Measurements from ENCODE around the gene POU6F2.

POU6F2 gene

GRCh38 chr7:39446546-39446945 is 468.8 kb downstream of the POU6F2 start:
- no peak for DNase-seq (ENCODE audit: low read depth)

- no peak for DNase-seq (ENCODE audit: low read depth)
Observed at GRCh38 chr7:39451901-39452300, 474.2 kb downstream of the POU6F2 start.

DNA sequence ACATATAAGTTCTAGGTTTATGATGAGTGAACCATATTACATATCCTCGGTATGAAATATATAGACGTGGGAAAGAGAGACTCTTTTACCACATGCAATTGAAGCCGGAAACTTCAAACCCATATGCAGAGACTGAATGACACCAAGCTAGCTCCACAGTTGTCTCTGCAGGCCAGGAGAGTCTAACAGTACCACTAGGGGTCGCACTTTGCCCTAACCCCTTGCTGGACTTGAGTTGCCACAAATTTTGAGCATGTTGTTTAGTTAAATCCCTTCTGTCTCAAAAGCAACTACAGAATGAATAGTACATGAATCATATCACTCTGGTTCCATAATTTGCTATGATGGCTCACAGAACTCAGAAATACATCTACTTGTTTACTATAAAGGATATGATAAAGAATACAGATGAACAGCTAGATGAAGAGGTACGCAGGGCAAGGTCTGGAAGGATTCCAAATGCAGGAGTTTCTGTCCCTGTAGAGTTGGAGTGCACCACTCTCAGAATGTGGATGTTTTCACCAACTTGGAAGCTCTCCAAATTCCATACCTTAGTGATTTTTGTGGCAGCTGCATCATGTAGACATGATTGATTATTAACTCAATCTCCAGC is 476.1 kb downstream of the POU6F2 start:
- peak; percentile 35 for DNase-seq (ENCODE audit: low read depth)

GRCh38 chr7:39458061-39458745 is 480.5 kb downstream of the POU6F2 start:
- no peak for DNase-seq (ENCODE audit: low read depth)

DNA sequence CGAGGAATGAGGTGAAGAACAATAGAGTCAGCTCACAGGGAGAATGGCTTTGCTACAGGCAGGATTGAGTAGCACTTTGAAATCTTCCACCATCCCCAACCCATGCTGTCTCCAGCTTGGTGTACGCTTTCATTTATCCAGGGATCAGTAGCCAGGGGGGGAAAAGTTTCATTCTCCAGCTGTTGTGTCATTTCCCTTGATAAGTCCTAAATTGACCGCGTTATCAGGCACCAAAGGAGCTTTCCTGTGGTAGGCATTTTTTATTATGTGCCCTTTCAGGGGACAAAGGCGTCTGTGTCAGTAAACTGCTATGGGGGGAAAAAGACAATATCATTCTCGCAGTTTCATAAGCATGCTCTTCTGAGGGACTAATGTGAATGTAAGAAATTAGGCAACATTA is 481.9 kb downstream of the POU6F2 start:
- no peak for DNase-seq (ENCODE audit: low read depth)

- DNase-seq (ENCODE audit: low read depth) = no peak
Observed at GRCh38 chr7:39460486-39460885, 482.8 kb downstream of the POU6F2 start.

DNA sequence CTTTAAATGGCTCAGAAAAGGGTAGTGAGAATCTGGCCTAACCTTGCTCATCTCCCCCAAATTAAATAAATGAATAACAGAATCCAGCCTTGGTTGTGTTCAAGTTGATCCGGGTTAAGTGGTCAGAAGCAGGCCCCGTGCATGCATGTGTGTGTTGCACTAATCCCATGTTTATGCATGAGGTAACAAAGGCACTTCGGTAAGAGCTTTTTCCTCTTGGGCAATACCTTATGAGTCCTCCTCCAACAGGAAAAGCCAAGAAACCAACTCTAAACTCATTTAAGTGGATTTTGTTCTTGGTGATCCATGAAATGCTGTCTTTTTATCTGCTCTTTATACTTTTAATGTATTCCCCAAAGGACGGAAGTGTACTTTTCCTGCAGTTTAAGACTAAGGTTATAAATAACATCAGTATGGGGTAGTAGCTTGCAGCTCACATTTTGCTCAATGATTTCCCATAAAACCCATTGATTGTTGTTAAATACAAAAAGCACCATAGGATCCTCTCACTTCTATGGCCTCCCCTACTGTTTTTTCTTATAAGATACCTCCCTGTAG is 483.6 kb downstream of the POU6F2 start:
- no peak for DNase-seq (ENCODE audit: low read depth)

DNA sequence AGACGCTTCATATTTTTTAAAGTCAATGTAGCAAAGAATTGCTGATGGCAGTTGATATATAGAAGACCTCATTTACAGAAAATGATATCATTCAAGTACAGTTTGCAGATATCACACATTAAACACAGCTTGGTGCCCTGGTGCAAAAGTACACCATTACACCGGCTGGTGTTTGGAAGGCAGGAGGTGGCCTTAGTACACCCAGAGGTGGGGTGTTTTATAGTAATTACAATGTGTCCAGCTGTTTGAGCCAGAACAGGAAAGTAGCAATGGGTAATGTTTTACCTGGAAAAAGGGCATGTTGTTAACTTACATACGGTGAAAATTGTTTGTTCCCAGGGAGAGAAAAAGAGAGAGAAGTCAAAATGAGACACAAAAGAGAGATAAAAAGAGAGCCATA is 485.5 kb downstream of the POU6F2 start:
- DNase-seq (ENCODE audit: low read depth) = no peak

GRCh38 chr7:39464350-39465054 is 486.8 kb downstream of the POU6F2 start:
- no peak for DNase-seq (ENCODE audit: low read depth)

DNA sequence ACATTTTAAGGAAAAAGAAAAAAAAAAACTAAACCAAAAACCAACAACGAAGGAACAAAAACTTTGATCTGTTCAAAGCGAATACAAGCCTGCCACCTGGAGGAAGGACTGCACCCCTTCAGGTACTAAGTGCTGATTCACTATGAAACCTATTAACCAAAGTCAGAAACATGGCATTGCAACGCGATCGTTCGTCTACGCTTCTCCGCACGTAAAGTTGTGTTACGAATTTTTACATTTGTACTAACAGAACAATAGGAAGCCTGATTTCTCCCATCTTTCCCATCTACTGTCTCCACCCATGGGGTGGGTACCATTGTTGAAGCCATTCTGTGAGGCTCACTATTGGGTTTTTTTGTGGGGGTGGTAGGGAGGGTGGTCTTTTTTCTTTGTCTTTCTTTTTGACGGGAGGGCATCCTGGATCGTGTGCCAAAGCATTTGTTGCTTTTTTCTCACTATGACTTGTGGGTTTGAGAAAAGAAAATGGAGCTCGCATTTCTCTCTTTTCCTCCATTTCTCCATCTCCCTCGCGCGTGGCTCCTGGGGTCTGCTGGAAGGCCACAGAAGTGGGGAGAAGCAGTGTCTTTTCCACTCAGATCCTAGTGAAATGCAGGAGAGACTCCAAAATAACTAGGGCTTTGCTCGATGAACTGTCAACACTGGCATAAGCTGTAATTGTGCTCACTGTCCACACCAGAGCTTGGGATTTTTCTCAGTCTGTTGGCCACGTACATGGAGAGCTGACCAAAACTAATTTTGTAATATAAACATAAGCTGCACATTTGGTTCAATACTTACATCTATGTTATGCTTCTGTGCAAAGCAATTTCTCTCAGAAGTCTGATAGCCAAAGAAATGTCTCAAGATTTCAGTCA is 487.6 kb downstream of the POU6F2 start:
- DNase-seq (ENCODE audit: low read depth) = no peak

- no peak for DNase-seq (ENCODE audit: low read depth)
Observed at GRCh38 chr7:39468261-39468660, 490.6 kb downstream of the POU6F2 start.

- no peak for DNase-seq (ENCODE audit: low read depth)
Observed at GRCh38 chr7:39468808-39469374, 491.2 kb downstream of the POU6F2 start.

DNA sequence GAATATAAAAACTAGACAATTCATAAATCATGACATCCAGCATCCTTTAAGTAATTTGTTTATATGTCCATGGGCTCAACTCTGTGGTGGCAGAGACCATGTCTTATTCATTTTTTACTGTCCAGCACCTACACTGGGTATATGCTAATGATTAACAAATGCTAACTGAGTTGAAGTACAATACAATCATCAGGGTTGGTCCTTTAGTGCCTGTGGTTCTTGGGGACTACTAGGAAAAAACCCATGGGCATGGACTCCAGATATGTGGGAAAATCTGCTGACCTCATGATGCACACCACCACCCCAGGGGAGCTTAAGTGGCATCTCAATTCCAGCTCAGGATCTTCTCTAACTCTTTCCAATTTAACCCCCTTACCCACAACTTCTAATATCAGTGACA is 503.2 kb downstream of the POU6F2 start:
- DNase-seq (ENCODE audit: low read depth) = no peak

DNA sequence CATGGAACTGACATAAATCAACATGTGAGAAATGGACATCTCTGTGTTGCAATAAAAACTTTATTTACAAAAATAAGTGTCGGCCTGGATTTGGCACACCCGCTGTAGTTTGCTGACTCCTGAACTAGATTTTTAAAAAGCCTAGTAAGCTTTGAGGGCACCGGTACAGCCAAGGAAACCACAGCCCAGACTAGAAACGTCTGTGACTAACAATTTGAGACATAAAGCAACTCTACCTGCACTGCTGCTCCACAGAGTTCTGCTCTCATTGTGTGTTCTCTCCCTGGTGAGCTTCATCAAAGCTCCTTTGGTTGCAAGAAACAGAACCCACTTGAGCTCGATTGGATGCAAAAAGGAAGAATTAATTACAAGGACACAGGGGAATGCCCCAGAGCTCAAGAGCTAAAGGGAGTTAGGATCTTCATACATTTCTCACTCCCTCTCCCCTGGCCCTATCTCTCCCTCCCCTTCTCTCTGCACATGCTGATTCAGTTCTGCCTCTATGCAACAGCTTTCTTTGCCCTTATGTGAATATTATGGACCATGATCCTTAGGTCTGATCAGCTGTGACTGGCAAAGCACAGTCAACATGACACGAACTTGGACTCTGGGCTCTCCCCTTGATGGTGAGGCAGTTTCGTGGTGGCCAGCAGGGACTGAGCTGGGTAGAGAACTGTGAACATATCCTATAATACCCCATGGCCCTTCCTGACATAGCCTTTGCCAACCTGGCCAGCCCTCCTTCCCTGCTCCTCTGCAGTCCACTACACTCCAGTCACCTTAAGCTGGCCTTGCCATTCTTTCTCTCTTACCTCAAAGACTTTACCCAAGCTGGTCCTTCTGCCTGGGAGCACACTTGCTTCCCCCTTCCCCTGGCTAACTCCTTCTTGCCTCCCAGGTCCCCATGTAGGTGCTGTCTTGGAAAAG is 511.0 kb downstream of the POU6F2 start:
- DNase-seq (ENCODE audit: low read depth) = no peak

- no peak for DNase-seq (ENCODE audit: low read depth)
Observed at GRCh38 chr7:39490296-39490695, 512.6 kb downstream of the POU6F2 start.

GRCh38 chr7:39493934-39494333 is 516.2 kb downstream of the POU6F2 start:
- DNase-seq (ENCODE audit: low read depth) = no peak

DNA sequence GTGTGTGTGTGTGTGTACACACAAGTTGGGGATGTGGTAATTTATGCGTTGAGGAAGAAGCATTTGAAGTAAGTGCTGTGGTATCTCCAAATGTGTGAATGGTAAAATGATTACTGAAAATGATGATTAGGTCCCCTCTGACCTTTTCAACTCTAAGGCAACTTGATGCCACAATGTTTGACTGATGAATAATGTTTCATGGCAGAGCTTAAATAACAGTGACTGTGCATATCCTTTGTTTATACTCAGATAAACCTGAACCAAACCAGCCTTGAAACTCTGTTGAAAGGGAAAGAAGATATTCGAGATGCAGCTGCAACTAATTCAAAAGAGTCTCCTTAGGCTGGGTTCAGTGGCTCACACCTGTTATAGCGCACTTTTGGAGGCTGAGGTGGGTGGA is 523.6 kb downstream of the POU6F2 start:
- no peak for DNase-seq (ENCODE audit: low read depth)

- DNase-seq (ENCODE audit: low read depth) = no peak
Observed at GRCh38 chr7:39504963-39505362, 527.3 kb downstream of the POU6F2 start.

GRCh38 chr7:39507866-39508551 is 530.3 kb downstream of the POU6F2 start:
- DNase-seq (ENCODE audit: low read depth) = no peak

DNA sequence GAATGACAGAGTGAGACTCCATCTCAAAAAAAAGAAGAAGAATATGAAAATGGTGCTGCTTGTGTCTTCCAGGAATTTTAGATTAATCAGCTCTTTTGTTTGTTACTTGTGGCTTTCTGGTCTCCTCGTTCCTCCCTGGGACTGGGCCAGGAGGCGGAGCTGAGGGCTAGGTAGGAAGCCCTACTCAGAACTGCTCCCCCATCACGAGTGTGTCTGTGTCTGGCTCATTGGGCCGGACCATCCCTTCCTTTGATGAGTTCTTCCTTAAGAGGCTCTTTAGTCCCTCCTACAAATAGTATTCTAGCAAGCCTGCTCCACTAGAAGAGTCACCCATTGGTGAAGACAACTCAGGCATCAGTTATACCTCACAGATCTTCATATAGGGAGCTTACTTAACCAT is 531.7 kb downstream of the POU6F2 start:
- DNase-seq (ENCODE audit: low read depth) = no peak

Data from CMK (cell line).